GM21717 (cell line): ENCODE data around the gene PARK7.

Source experiments
- ATAC-seq: cut with Tn5 transposase; IDR thresholded peaks from one replicate; pipeline ENCODE4 v1.9.1; 2021; ENCODE audit warnings: mild to moderate bottlenecking, moderate library complexity; ENCODE audit not compliant: unreplicated experiment

The PARK7 gene

GRCh38 chr1:7980984-7981383 lies 19.5 kb downstream of the PARK7 start:
- ATAC-seq: no peak

- no peak for ATAC-seq
Measured at GRCh38 chr1:7983086-7983778, 21.7 kb downstream of the PARK7 start.

- ATAC-seq: no peak
Measured at GRCh38 chr1:7984811-7985210, 23.3 kb downstream of the PARK7 start.

- no peak for ATAC-seq
Measured at GRCh38 chr1:7985851-7986612, 24.5 kb downstream of the PARK7 start.

- ATAC-seq: no peak
Measured at GRCh38 chr1:7987528-7987927, 26.0 kb downstream of the PARK7 start.

- ATAC-seq: no peak
Measured at GRCh38 chr1:7988576-7988975, 27.1 kb downstream of the PARK7 start.

GRCh38 chr1:7989762-7990428 lies 28.4 kb downstream of the PARK7 start:
- no peak for ATAC-seq

- ATAC-seq: no peak
Measured at GRCh38 chr1:7991504-7992440, 30.3 kb downstream of the PARK7 start.

- ATAC-seq: no peak
Measured at GRCh38 chr1:7992885-7993284, 31.4 kb downstream of the PARK7 start.

- ATAC-seq: peak; percentile 58
Measured at GRCh38 chr1:7993593-7994479, 32.3 kb downstream of the PARK7 start.

GRCh38 chr1:7994827-7995226 lies 33.3 kb downstream of the PARK7 start:
- ATAC-seq: no peak

GRCh38 chr1:7995437-7995836 lies 33.9 kb downstream of the PARK7 start:
- ATAC-seq: no peak

- ATAC-seq: no peak
Measured at GRCh38 chr1:8002329-8002910, 40.9 kb downstream of the PARK7 start.

- no peak for ATAC-seq
Measured at GRCh38 chr1:8002921-8003320, 41.4 kb downstream of the PARK7 start.

- ATAC-seq: no peak
Measured at GRCh38 chr1:8003438-8004112, 42.1 kb downstream of the PARK7 start.

GRCh38 chr1:8004113-8004802 lies 42.7 kb downstream of the PARK7 start:
- no peak for ATAC-seq

- ATAC-seq: no peak
Measured at GRCh38 chr1:8004803-8005573, 43.5 kb downstream of the PARK7 start.
